ENCODE measurements around the gene KCNQ1OT1.

KCNQ1OT1 gene

GRCh38 chr11:2703363-2704141 is 3.8 kb upstream of the KCNQ1OT1 start:
- Histone ChIP-seq H3K4me2 (ENCODE audit: low read depth, low read length, poor library complexity, severe bottlenecking) (peak overlapping the region; percentile 36), H3K4me3 (ENCODE audit: low read length, poor library complexity, severe bottlenecking) (peak overlapping the region; percentile 22), H2AFZ (ENCODE audit: low read length) (0 out of 2 replicates have a peak overlapping the region, but pooled peaks have one; percentile 35), H3K79me2 (ENCODE audit: insufficient read depth, low read length) (peaks cover 12% of the 10 kb centered on the region), H3K36me3 (ENCODE audit: insufficient read depth, low read length) (no peaks in the 10 kb centered on the region), H3F3A (ENCODE audit: low read depth) (no peaks in the 10 kb centered on the region), H3K4me1 (ENCODE audit: insufficient read depth, low read length, poor library complexity, severe bottlenecking) (peaks cover 32% of the 10 kb centered on the region), H3K9me3 (ENCODE audit: insufficient read depth, low read depth, low read length) (no peaks in the 10 kb centered on the region), H3K9ac (ENCODE audit: low read depth, low read length, poor library complexity, severe bottlenecking) (peak overlapping the region; percentile 44), H3K27me3 (ENCODE audit: insufficient read depth, low read length, poor library complexity, severe bottlenecking) (no peaks in the 10 kb centered on the region), H4K20me1 (ENCODE audit: insufficient read depth, low read length, poor library complexity, severe bottlenecking) (peaks cover 10% of the 10 kb centered on the region), H3K9me2 (replicated peaks; ENCODE audit: low read depth, low read length) (no peaks in the 10 kb centered on the region)
- TF ChIP-seq EZH2phosphoT487 (IDR thresholded peaks at IDR 0.05; ENCODE audit: borderline replicate concordance) (no peak), CTCF (conservative IDR thresholded peaks at IDR 0.05; ENCODE audit: low read length) (no peak)

- H3K79me2 ChIP-seq (ENCODE audit: insufficient read depth, low read length) = peaks cover 19% of the 10 kb centered on the region
- no peaks in the 10 kb centered on the region for H3K36me3 ChIP-seq (ENCODE audit: insufficient read depth, low read length)
- peaks cover 17% of the 10 kb centered on the region for H4K20me1 ChIP-seq (ENCODE audit: insufficient read depth, low read length, poor library complexity, severe bottlenecking)
- H3K9ac ChIP-seq (ENCODE audit: low read depth, low read length, poor library complexity, severe bottlenecking) = peak overlapping the region; percentile 44
- H2AFZ ChIP-seq (ENCODE audit: low read length) = 0 out of 2 replicates have a peak overlapping the region, but pooled peaks have one; percentile 35
- peak overlapping the region; percentile 36 for H3K4me2 ChIP-seq (ENCODE audit: low read depth, low read length, poor library complexity, severe bottlenecking)
- no peaks in the 10 kb centered on the region for H3F3A ChIP-seq (ENCODE audit: low read depth)
- TF ChIP-seq EZH2phosphoT487 (IDR thresholded peaks at IDR 0.05; ENCODE audit: borderline replicate concordance) (no peak), CTCF (conservative IDR thresholded peaks at IDR 0.05; ENCODE audit: low read length) (no peak)
- no peaks in the 10 kb centered on the region for H3K9me3 ChIP-seq (ENCODE audit: insufficient read depth, low read depth, low read length)
- peaks cover 39% of the 10 kb centered on the region for H3K4me1 ChIP-seq (ENCODE audit: insufficient read depth, low read length, poor library complexity, severe bottlenecking)
- no peaks in the 10 kb centered on the region for H3K27me3 ChIP-seq (ENCODE audit: insufficient read depth, low read length, poor library complexity, severe bottlenecking)
- no peak overlapping the region for H3K4me3 ChIP-seq (ENCODE audit: low read length, poor library complexity, severe bottlenecking)
- H3K9me2 ChIP-seq (replicated peaks; ENCODE audit: low read depth, low read length) = no peaks in the 10 kb centered on the region
Measured at GRCh38 chr11:2702771-2703362, 3.1 kb upstream of the KCNQ1OT1 start.

- peaks cover 26% of the 10 kb centered on the region for H4K20me1 ChIP-seq (ENCODE audit: insufficient read depth, low read length, poor library complexity, severe bottlenecking)
- no peaks in the 10 kb centered on the region for H3K27me3 ChIP-seq (ENCODE audit: insufficient read depth, low read length, poor library complexity, severe bottlenecking)
- TF ChIP-seq CTCF (conservative IDR thresholded peaks at IDR 0.05; ENCODE audit: low read length) (no peak), EZH2phosphoT487 (IDR thresholded peaks at IDR 0.05; ENCODE audit: borderline replicate concordance) (no peak)
- H3F3A ChIP-seq (ENCODE audit: low read depth) = no peaks in the 10 kb centered on the region
- no peaks in the 10 kb centered on the region for H3K36me3 ChIP-seq (ENCODE audit: insufficient read depth, low read length)
- peaks cover 46% of the 10 kb centered on the region for H3K4me1 ChIP-seq (ENCODE audit: insufficient read depth, low read length, poor library complexity, severe bottlenecking)
- H3K9ac ChIP-seq (ENCODE audit: low read depth, low read length, poor library complexity, severe bottlenecking) = peak overlapping the region; percentile 95
- H3K79me2 ChIP-seq (ENCODE audit: insufficient read depth, low read length) = peaks cover 28% of the 10 kb centered on the region
- no peak overlapping the region for H3K4me3 ChIP-seq (ENCODE audit: low read length, poor library complexity, severe bottlenecking)
- no peak overlapping the region for H2AFZ ChIP-seq (ENCODE audit: low read length)
- H3K4me2 ChIP-seq (ENCODE audit: low read depth, low read length, poor library complexity, severe bottlenecking) = no peak overlapping the region
- H3K9me2 ChIP-seq (replicated peaks; ENCODE audit: low read depth, low read length) = no peaks in the 10 kb centered on the region
- no peaks in the 10 kb centered on the region for H3K9me3 ChIP-seq (ENCODE audit: insufficient read depth, low read depth, low read length)
Measured at GRCh38 chr11:2701898-2702434, 2.2 kb upstream of the KCNQ1OT1 start.

Data from Loucy (cell line).